HCT116 (cell line): ENCODE results near the gene ETNK2.

Experiments
- CBX3 ChIP-seq: IDR thresholded peaks from 2 replicates; pipeline ENCODE4 v1.6.1; 2012; ENCODE audit warnings: low read depth
- CTCF ChIP-seq, 3 experiments: fragments of 200-600 bp in 1 of 3; sonication (generic) in 1 of 3; IDR thresholded peaks in 2 of 3; conservative IDR thresholded peaks in 1 of 3; 2 replicates each; pipeline ENCODE4 v1.5.1; 2012 to 2017; ENCODE audit warnings: low read depth in 2 of 3, low read length in 2 of 3, antibody characterized with exemption in 1 of 3, borderline replicate concordance in 1 of 3, control low read depth in 1 of 3, mild to moderate bottlenecking in 1 of 3, mixed read lengths in 1 of 3, mixed run types in 1 of 3, moderate library complexity in 1 of 3; ENCODE audit not compliant: insufficient read depth in 1 of 3
- EZH2 ChIP-seq: fragments of 200-600 bp; sonication (generic); IDR thresholded peaks from 2 replicates; pipeline ENCODE4 v1.6.1; 2017; ENCODE audit warnings: antibody characterized with exemption, mixed run types
- EZH2phosphoT487 ChIP-seq: fragments of 200-600 bp; IDR thresholded peaks from 2 replicates; pipeline ENCODE4 v1.6.1; 2018; ENCODE audit warnings: antibody characterized with exemption, borderline replicate concordance
- FOSL1 ChIP-seq: IDR thresholded peaks from 2 replicates; pipeline ENCODE4 v1.6.1; 2012; ENCODE audit warnings: low read depth
- JUND ChIP-seq: IDR thresholded peaks from 2 replicates; pipeline ENCODE4 v1.6.1; 2012
- MAX ChIP-seq: IDR thresholded peaks from 2 replicates; pipeline ENCODE4 v1.6.1; 2012
- POLR2A ChIP-seq: IDR thresholded peaks from 2 replicates; pipeline ENCODE4 v1.7.0; 2011; ENCODE audit warnings: borderline replicate concordance; ENCODE audit not compliant: insufficient read depth, insufficient read length; ENCODE audit errors: extremely low read depth
- POLR2AphosphoS5 ChIP-seq: IDR thresholded peaks from 2 replicates; pipeline ENCODE4 v1.6.1; 2011; ENCODE audit warnings: mild to moderate bottlenecking, low read depth, low read length, moderate library complexity
- RAD21 ChIP-seq: IDR thresholded peaks from 2 replicates; pipeline ENCODE4 v1.6.1; 2012; ENCODE audit warnings: low read depth, mild to moderate bottlenecking
- TCF7L2 ChIP-seq: IDR thresholded peaks from 2 replicates; pipeline ENCODE4 v1.7.0; 2011; ENCODE audit warnings: borderline replicate concordance, inconsistent platforms; ENCODE audit not compliant: insufficient read depth, insufficient read length; ENCODE audit errors: extremely low read depth
- ZNF274 ChIP-seq: fragments of 200-500 bp; sonication (Bioruptor generic); IDR thresholded peaks from 2 replicates; pipeline ENCODE4 v1.6.1; 2014; ENCODE audit warnings: mild to moderate bottlenecking, low read depth, low read length, inconsistent platforms
- TF ChIP-seq, protein P1 (sequence below): IDR thresholded peaks from 2 replicates; pipeline ENCODE4 v1.6.1; 2012

DNA sequence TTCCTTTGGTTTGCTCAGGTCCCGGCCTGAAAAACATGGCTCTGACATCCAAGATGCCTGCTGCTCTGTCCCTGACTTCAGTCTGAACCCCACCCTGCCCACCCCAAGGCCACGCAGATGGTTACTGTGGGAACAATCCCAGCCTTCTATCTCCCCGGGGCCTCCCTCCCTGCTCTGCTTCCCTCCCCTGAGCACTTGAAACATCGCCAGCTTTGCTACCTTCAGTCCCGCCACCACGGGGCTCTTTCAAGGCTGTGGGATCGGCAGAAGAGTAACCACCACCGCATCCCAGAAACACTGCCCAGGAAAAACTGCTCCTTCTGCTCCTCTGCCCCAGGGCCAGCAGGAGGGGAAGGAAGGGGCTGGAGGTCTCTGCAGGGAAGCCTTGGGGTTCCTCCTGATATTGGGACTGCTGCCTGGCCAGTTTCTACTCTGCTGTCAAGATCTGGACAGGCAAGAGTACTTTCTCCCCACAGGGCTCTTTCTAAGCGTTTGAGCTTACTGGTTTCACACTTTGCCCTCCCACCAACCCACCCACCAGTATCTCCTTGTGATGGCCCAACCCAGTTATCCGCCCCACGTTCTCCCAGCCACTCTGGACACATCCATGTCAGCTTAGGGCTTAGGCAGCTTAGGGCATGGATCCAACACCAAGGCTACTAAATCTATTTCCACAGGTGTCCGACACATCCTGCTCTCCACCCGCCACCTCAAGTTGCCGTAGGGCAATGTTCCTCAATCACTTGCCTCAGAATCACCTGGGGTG, 8.4 kb downstream of the ETNK2 start:
- no peak for TF ChIP-seq CTCF (IDR thresholded peaks at IDR 0.05 in 2 of 3, conservative IDR thresholded peaks at IDR 0.05 in 1 of 3; ENCODE audit: borderline replicate concordance in 1 of 3, insufficient read depth in 1 of 3, low read depth in 2 of 3, low read length in 2 of 3)
- no peak for TF ChIP-seq POLR2A
- TF ChIP-seq EZH2phosphoT487: no peak
- no peak for TF ChIP-seq POLR2AphosphoS5
- TF ChIP-seq MAX: no peak
- TF ChIP-seq JUND: no peak
- no peak for TF ChIP-seq TCF7L2
- TF ChIP-seq, protein P1, sequence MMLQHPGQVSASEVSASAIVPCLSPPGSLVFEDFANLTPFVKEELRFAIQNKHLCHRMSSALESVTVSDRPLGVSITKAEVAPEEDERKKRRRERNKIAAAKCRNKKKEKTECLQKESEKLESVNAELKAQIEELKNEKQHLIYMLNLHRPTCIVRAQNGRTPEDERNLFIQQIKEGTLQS: no peak
- no peak for TF ChIP-seq CBX3
- no peak for TF ChIP-seq EZH2
- no peak for TF ChIP-seq RAD21
- TF ChIP-seq ZNF274: no peak
- no peak for TF ChIP-seq FOSL1
